ENCODE data around the gene GRM4.

GRM4 gene

DNA sequence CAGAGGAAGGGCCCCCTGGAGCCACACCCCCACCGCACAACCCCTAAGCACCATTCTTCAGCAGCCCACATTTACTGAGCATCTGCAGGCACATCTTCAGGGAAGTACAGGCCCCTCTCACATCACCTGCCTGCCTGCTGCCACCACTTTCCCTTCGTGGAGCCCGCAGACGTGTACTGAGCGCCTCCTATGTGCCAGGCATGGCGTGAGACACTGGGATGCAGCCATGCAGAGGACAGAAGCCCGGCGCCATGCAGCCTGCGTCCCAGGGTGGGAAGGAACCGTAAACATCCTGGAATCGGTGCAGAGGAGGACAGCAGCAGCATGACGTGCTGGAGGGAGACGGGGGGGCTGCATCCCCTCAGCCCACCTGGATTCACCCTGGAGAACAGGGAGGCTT, 78.1 kb downstream of the GRM4 start:
- no peak for DNase-seq (ENCODE audit: low read depth)
- TF ChIP-seq MYC (IDR thresholded peaks at IDR 0.05; ENCODE audit: low read depth, low read length) (no peak), POLR2A (IDR thresholded peaks at IDR 0.05; ENCODE audit: extremely low read depth, insufficient read length) (no peak)
- TF ChIP-seq, protein P1, sequence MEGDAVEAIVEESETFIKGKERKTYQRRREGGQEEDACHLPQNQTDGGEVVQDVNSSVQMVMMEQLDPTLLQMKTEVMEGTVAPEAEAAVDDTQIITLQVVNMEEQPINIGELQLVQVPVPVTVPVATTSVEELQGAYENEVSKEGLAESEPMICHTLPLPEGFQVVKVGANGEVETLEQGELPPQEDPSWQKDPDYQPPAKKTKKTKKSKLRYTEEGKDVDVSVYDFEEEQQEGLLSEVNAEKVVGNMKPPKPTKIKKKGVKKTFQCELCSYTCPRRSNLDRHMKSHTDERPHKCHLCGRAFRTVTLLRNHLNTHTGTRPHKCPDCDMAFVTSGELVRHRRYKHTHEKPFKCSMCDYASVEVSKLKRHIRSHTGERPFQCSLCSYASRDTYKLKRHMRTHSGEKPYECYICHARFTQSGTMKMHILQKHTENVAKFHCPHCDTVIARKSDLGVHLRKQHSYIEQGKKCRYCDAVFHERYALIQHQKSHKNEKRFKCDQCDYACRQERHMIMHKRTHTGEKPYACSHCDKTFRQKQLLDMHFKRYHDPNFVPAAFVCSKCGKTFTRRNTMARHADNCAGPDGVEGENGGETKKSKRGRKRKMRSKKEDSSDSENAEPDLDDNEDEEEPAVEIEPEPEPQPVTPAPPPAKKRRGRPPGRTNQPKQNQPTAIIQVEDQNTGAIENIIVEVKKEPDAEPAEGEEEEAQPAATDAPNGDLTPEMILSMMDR (IDR thresholded peaks at IDR 0.05; ENCODE audit: low read depth, low read length) = peak; percentile 31
- TF ChIP-seq, protein P2, sequence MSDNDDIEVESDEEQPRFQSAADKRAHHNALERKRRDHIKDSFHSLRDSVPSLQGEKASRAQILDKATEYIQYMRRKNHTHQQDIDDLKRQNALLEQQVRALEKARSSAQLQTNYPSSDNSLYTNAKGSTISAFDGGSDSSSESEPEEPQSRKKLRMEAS (IDR thresholded peaks at IDR 0.05; ENCODE audit: low read depth, low read length) = no peak
- H3K4me3 ChIP-seq (ENCODE audit: low read depth, low read length) = no peak overlapping the region

DNA sequence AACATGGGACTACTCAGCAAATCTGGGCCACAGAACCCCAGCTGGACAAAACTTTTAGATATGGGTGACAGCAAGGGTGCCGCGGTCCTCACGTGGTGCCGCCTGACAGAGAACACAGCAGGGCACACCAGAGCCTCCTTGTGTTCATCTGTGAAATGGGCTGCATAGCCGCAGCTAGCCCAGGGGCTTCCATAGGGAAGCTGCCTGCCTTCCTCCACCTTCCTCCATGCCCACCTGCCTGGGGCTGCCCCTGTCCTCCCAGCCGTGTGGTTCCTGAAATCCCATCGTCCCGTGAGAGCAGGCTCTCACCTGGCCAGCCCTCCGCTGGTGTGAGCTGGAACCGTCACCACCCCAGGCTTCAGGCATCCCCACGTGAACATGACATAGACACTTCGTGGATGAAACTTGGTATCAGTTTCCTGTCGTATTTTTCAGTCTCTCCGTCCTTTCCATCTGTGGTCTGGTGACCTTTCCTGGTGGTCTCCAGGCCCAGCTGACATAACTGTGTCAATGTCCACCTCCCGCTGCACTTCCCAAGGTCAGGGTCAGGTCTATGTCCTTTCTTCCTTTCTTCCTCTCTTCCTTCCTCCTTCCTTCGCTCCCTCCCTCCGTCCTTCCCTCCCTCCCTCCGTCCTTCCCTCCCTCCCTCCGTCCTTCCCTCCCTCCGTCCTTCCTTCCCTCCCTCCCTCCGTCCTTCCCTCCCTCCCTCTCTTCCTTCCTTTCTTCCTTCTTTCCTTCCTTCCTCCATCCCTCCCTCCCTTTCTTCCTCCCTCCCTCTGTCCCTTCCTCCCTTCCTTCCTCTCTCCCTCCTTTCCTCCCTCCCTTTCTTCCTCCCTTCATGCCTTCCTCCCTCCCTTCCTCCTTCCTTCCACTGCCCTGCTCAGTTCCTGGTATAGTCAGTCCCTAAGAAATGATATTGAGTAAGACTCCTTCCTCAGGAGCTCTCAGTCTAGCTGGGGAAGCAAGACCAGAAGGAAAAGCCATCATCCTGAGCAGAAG, 78.8 kb downstream of the GRM4 start:
- TF ChIP-seq, protein P2 (IDR thresholded peaks at IDR 0.05; ENCODE audit: low read depth, low read length) = no peak
- TF ChIP-seq POLR2A (IDR thresholded peaks at IDR 0.05; ENCODE audit: extremely low read depth, insufficient read length) = no peak
- TF ChIP-seq, protein P1 (IDR thresholded peaks at IDR 0.05; ENCODE audit: low read depth, low read length) = no peak
- no peak overlapping the region for H3K4me3 ChIP-seq (ENCODE audit: low read depth, low read length)
- DNase-seq (ENCODE audit: low read depth) = no peak

DNA sequence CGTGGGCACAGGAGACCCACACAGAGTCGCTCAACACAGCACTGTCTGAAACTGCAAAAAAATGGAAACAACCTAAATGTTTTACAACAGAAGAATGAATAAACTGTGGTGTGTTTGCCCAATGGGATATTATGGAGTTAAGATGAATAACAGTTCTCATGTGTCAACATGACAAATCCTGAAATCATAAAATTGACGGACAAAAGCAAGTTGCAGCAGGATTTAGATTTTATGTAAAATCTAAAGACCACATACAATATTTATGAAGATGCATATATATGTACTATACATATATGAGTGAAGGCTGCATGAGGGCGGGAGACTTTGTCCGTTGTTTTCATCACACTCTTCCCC, 79.7 kb downstream of the GRM4 start:
- DNase-seq (ENCODE audit: low read depth) = no peak
- TF ChIP-seq MYC (IDR thresholded peaks at IDR 0.05; ENCODE audit: low read depth, low read length) (no peak), POLR2A (IDR thresholded peaks at IDR 0.05; ENCODE audit: extremely low read depth, insufficient read length) (no peak)
- TF ChIP-seq, protein P2 (IDR thresholded peaks at IDR 0.05; ENCODE audit: low read depth, low read length) = no peak
- TF ChIP-seq, protein P1 (IDR thresholded peaks at IDR 0.05; ENCODE audit: low read depth, low read length) = no peak
- H3K4me3 ChIP-seq (ENCODE audit: low read depth, low read length) = no peak overlapping the region

DNA sequence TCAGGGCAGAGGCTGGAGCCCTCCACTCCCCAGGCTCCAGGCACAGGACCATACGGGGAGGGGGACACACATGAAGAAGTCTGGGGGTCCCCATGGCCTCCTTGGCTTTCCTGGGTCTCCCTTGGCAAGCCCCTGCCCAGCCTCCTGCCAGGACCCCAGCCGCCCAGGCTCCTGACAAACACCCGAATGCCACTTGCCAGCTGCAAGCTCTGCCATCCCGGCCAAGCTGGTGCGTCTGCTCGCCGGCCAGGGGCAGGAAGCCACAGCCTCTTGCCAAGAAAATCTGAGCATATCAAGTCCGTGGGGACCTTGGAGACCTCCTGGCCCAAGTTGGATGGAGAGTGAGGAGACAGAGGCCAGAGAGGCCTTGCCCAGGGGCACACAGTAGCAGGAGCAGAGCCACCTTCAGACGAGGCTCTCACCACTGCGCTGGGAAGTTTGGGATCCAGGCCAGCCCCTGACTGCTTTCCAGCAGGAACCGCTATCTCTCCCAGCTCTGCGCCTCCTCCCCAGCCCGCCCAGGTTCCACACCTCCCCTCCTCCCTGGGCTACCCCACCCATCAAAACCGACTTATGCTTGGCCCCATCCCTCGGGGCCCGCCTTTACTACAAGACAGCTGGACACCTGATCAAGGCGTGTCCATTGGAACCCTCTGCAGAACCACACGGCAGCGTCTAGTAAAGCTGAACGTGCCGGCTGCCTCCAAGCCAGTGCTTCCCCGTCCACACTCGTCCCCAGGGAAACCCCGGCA, 80.2 kb downstream of the GRM4 start:
- DNase-seq (ENCODE audit: low read depth) = no peak
- TF ChIP-seq POLR2A (IDR thresholded peaks at IDR 0.05; ENCODE audit: extremely low read depth, insufficient read length) (no peak), MYC (IDR thresholded peaks at IDR 0.05; ENCODE audit: low read depth, low read length) (no peak)
- H3K4me3 ChIP-seq (ENCODE audit: low read depth, low read length) = no peak overlapping the region

DNA sequence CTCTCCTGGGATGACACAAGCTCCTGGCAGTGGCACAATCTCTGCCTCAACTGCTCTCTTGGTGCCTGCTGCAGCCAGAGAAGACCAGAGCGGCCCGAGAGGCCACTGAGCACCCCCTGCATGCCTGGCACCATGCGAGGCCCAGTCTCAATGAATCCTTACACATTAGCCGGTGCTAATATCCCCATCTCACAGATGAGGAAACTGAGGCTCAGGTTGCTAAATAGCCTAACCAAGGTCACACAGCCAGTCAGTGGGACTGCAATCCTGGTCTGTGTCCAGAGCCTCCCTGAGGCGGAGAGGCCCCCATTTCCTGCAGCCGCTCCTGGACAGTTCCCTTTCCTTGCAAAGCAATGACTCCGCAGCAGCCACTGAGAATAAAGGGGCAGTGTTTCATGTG, 81.2 kb downstream of the GRM4 start:
- no peak overlapping the region for H3K4me3 ChIP-seq (ENCODE audit: low read depth, low read length)
- TF ChIP-seq, protein P1 (IDR thresholded peaks at IDR 0.05; ENCODE audit: low read depth, low read length) = no peak
- TF ChIP-seq POLR2A (IDR thresholded peaks at IDR 0.05; ENCODE audit: extremely low read depth, insufficient read length) = no peak
- TF ChIP-seq, protein P2 (IDR thresholded peaks at IDR 0.05; ENCODE audit: low read depth, low read length) = no peak
- TF ChIP-seq MYC (IDR thresholded peaks at IDR 0.05; ENCODE audit: low read depth, low read length) = no peak
- DNase-seq (ENCODE audit: low read depth) = no peak

DNA sequence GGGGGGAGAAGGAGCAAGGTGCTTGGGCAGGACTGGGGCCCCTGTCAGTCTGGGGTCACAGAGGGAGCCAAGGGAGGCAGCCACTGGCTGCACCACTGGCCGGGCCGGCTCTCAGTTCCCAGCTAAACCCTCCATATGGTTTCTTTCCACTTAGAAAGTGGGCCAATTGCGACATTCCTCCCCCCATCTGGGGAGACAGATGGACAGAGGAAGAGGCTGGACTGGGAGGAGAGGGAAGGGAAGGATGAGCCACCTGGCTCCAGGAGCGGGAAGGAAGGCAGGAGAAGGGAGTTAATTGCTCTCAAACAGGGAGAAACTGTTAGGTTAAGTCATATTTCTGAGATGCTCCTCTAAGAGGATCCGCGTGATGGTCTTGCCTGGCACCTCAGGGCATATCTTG, 82.2 kb downstream of the GRM4 start:
- DNase-seq (ENCODE audit: low read depth) = no peak
- H3K4me3 ChIP-seq (ENCODE audit: low read depth, low read length) = no peak overlapping the region
- TF ChIP-seq MYC (IDR thresholded peaks at IDR 0.05; ENCODE audit: low read depth, low read length) (no peak), POLR2A (IDR thresholded peaks at IDR 0.05; ENCODE audit: extremely low read depth, insufficient read length) (no peak)
- TF ChIP-seq, protein P1 (IDR thresholded peaks at IDR 0.05; ENCODE audit: low read depth, low read length) = no peak
- TF ChIP-seq, protein P2 (IDR thresholded peaks at IDR 0.05; ENCODE audit: low read depth, low read length) = no peak

Measured in NB4 (cell line).